AG08396 (cell line): ENCODE measurements around the gene MALL.
"Not testable (repeated sequence)": the region's sequence is repeated elsewhere in the genome, so short reads cannot be mapped to it uniquely, and the experiment has no call there.

Experiments
- DNase-seq: peaks from one replicate; pipeline ENCODE4 v3.0.0; 2012; ENCODE audit warnings: low spot score, mixed read lengths

MALL gene

GRCh38 chr2:110049769-110050168, 65.9 kb downstream of the MALL start:
- not testable (repeated sequence) for DNase-seq

GRCh38 chr2:110048255-110049197, 67.1 kb downstream of the MALL start:
- DNase-seq = not testable (repeated sequence)

- not testable (repeated sequence) for DNase-seq
These were observed 68.4 kb downstream of the MALL start for GRCh38 chr2:110047225-110047624.

- DNase-seq = not testable (repeated sequence)
These were observed 73.5 kb downstream of the MALL start for GRCh38 chr2:110041941-110042660.

- DNase-seq = not testable (repeated sequence)
These were observed 78.3 kb downstream of the MALL start for GRCh38 chr2:110037336-110037735.

GRCh38 chr2:110035384-110035783, 80.2 kb downstream of the MALL start:
- DNase-seq = not testable (repeated sequence)

- DNase-seq = not testable (repeated sequence)
These were observed 80.7 kb downstream of the MALL start for GRCh38 chr2:110034935-110035334.
